Measurements from ENCODE around the gene OCRL.
A peak's percentile ranks its signal among the peaks of the same experiment; 100 is the strongest.
"Not testable (repeated sequence)": the region's sequence is repeated elsewhere in the genome, so short reads cannot be mapped to it uniquely, and the experiment has no call there.

Gene OCRL

GRCh38 chrX:129534816-129535578 lies 5.1 kb upstream of the OCRL start:
- no peak overlapping the region for H3K4me3 ChIP-seq (ENCODE audit: low read depth, low read length)

- H3K4me3 ChIP-seq (ENCODE audit: low read depth, low read length): peak overlapping the region; percentile 50
Measured at GRCh38 chrX:129540722-129541184, 694 bp downstream of the OCRL start.

- H3K4me3 ChIP-seq (ENCODE audit: low read depth, low read length): no peak overlapping the region
Measured at GRCh38 chrX:129544780-129545179, 4.7 kb downstream of the OCRL start.

- no peak overlapping the region for H3K4me3 ChIP-seq (ENCODE audit: low read depth, low read length)
Measured at GRCh38 chrX:129545408-129545807, 5.3 kb downstream of the OCRL start.

- no peak overlapping the region for H3K4me3 ChIP-seq (ENCODE audit: low read depth, low read length)
Measured at GRCh38 chrX:129549124-129549523, 9.1 kb downstream of the OCRL start.

GRCh38 chrX:129553619-129554288 lies 13.7 kb downstream of the OCRL start:
- no peak overlapping the region for H3K4me3 ChIP-seq (ENCODE audit: low read depth, low read length)

GRCh38 chrX:129554816-129555215 lies 14.8 kb downstream of the OCRL start:
- H3K4me3 ChIP-seq (ENCODE audit: low read depth, low read length): not testable (repeated sequence)

GRCh38 chrX:129556806-129557315 lies 16.8 kb downstream of the OCRL start:
- no peak overlapping the region for H3K4me3 ChIP-seq (ENCODE audit: low read depth, low read length)

- H3K4me3 ChIP-seq (ENCODE audit: low read depth, low read length): no peak overlapping the region
Measured at GRCh38 chrX:129557844-129558480, 17.9 kb downstream of the OCRL start.

GRCh38 chrX:129559783-129560182 lies 19.7 kb downstream of the OCRL start:
- no peak overlapping the region for H3K4me3 ChIP-seq (ENCODE audit: low read depth, low read length)

GRCh38 chrX:129561453-129561852 lies 21.4 kb downstream of the OCRL start:
- H3K4me3 ChIP-seq (ENCODE audit: low read depth, low read length): no peak overlapping the region

- not testable (repeated sequence) for H3K4me3 ChIP-seq (ENCODE audit: low read depth, low read length)
Measured at GRCh38 chrX:129564345-129564744, 24.3 kb downstream of the OCRL start.

GRCh38 chrX:129565046-129565650 lies 25.1 kb downstream of the OCRL start:
- no peak overlapping the region for H3K4me3 ChIP-seq (ENCODE audit: low read depth, low read length)

- no peak overlapping the region for H3K4me3 ChIP-seq (ENCODE audit: low read depth, low read length)
Measured at GRCh38 chrX:129566073-129566472, 26.0 kb downstream of the OCRL start.

- no peak overlapping the region for H3K4me3 ChIP-seq (ENCODE audit: low read depth, low read length)
Measured at GRCh38 chrX:129568349-129568748, 28.3 kb downstream of the OCRL start.

- H3K4me3 ChIP-seq (ENCODE audit: low read depth, low read length): no peak overlapping the region
Measured at GRCh38 chrX:129572422-129572821, 32.4 kb downstream of the OCRL start.

GRCh38 chrX:129573652-129574051 lies 33.6 kb downstream of the OCRL start:
- not testable (repeated sequence) for H3K4me3 ChIP-seq (ENCODE audit: low read depth, low read length)

- no peak overlapping the region for H3K4me3 ChIP-seq (ENCODE audit: low read depth, low read length)
Measured at GRCh38 chrX:129574214-129574613, 34.2 kb downstream of the OCRL start.

- no peak overlapping the region for H3K4me3 ChIP-seq (ENCODE audit: low read depth, low read length)
Measured at GRCh38 chrX:129576539-129576938, 36.5 kb downstream of the OCRL start.

- no peak overlapping the region for H3K4me3 ChIP-seq (ENCODE audit: low read depth, low read length)
Measured at GRCh38 chrX:129577473-129577872, 37.4 kb downstream of the OCRL start.

- no peak overlapping the region for H3K4me3 ChIP-seq (ENCODE audit: low read depth, low read length)
Measured at GRCh38 chrX:129577877-129578276, 37.8 kb downstream of the OCRL start.
